GM23338 (cell line): Measurements from ENCODE around the gene TMEM59L. TPM values are rescaled to one million over a fixed set of nuclear protein-coding genes. Genes with fewer than 3 reads are reported as not detected.

Source experiments
- ATAC-seq: fragments of 200-7000 bp; cut with Tn5 transposase; 3 replicates; pipeline ENCODE4 v1.9.1; 2020
- DNase-seq: peaks from one replicate; pipeline ENCODE4 v3.0.0-alpha.2; 2015; ENCODE audit warnings: low spot score
- H2AFZ ChIP-seq: fragments of 200-600 bp; sonication (generic); 2 replicates; pipeline ENCODE4 v1.8.0; 2016; ENCODE audit warnings: antibody characterized with exemption, mild to moderate bottlenecking, moderate library complexity
- H3F3A ChIP-seq: fragments of 200-600 bp; sonication (generic); replicated peaks from 2 replicates; pipeline ENCODE4 v1.8.0; 2017; ENCODE audit warnings: antibody characterized with exemption, mixed run types, low read depth
- H3K27ac ChIP-seq: fragments of 200-600 bp; sonication (generic); 2 replicates; pipeline ENCODE4 v1.6.1; 2016; ENCODE audit warnings: low read depth
- H3K27me3 ChIP-seq: fragments of 200-600 bp; sonication (generic); 2 replicates; pipeline ENCODE4 v1.8.0; 2016; ENCODE audit warnings: mild to moderate bottlenecking, mixed run types, moderate library complexity; ENCODE audit not compliant: insufficient read depth
- H3K36me3 ChIP-seq: fragments of 200-600 bp; sonication (generic); 2 replicates; pipeline ENCODE4 v1.8.0; 2016; ENCODE audit warnings: mild to moderate bottlenecking; ENCODE audit not compliant: insufficient read depth
- H3K4me1 ChIP-seq: fragments of 200-600 bp; sonication (generic); 2 replicates; pipeline ENCODE4 v1.8.0; 2016; ENCODE audit warnings: mild to moderate bottlenecking, moderate library complexity; ENCODE audit not compliant: insufficient read depth
- H3K4me2 ChIP-seq: fragments of 200-600 bp; sonication (generic); 2 replicates; pipeline ENCODE4 v1.7.1; 2017; ENCODE audit warnings: mixed run types
- H3K4me3 ChIP-seq: fragments of 200-600 bp; sonication (generic); 2 replicates; pipeline ENCODE4 v1.6.1; 2016; ENCODE audit warnings: mixed run types
- H3K79me2 ChIP-seq: fragments of 200-600 bp; sonication (generic); replicated peaks from 2 replicates; pipeline ENCODE4 v1.8.0; 2017; ENCODE audit warnings: mild to moderate bottlenecking; ENCODE audit not compliant: insufficient read depth
- H3K9me2 ChIP-seq: fragments of 200-600 bp; sonication (generic); 2 replicates; pipeline ENCODE4 v1.8.0; 2017; ENCODE audit not compliant: insufficient read depth
- H4K20me1 ChIP-seq: fragments of 200-600 bp; sonication (generic); replicated peaks from 2 replicates; pipeline ENCODE4 v1.8.0; 2017; ENCODE audit warnings: mild to moderate bottlenecking; ENCODE audit not compliant: insufficient read depth
- H3K27ac Mint-ChIP-seq: 2 replicates; pipeline ENCODE4 v1.8.0; 2020; ENCODE audit warnings: inconsistent platforms, mild to moderate bottlenecking, moderate library complexity, mixed read lengths
- H3K27me3 Mint-ChIP-seq: 3 replicates; pipeline ENCODE4 v1.8.0; 2022; ENCODE audit warnings: low read depth, mild to moderate bottlenecking, moderate library complexity, mixed read lengths, inconsistent platforms; ENCODE audit not compliant: insufficient read depth, poor library complexity
- H3K36me3 Mint-ChIP-seq: 3 replicates; pipeline ENCODE4 v1.8.0; 2021; ENCODE audit warnings: low read depth, mild to moderate bottlenecking, inconsistent platforms, moderate library complexity, mixed read lengths
- H3K4me1 Mint-ChIP-seq: 3 replicates; pipeline ENCODE4 v1.8.0; 2020; ENCODE audit warnings: mild to moderate bottlenecking, inconsistent platforms, mixed read lengths
- H3K4me3 Mint-ChIP-seq: 3 replicates; pipeline ENCODE4 v1.8.0; 2021; ENCODE audit warnings: moderate library complexity, mild to moderate bottlenecking, inconsistent platforms, mixed read lengths
- H3K9me3 Mint-ChIP-seq: 3 replicates; pipeline ENCODE4 v1.8.0; 2020; ENCODE audit warnings: moderate library complexity, mild to moderate bottlenecking, inconsistent platforms, mixed read lengths
- CREB1 ChIP-seq: fragments of 250-450 bp; sonication (Bioruptor Pico); IDR thresholded peaks from 2 replicates; pipeline ENCODE4 v1.5.0; 2020; ENCODE audit warnings: low read depth, mild to moderate bottlenecking, moderate library complexity
- ETS1 ChIP-seq: IDR thresholded peaks from 2 replicates; pipeline ENCODE4 v1.6.1; 2016; ENCODE audit warnings: antibody characterized with exemption
- EZH2 ChIP-seq: fragments of 200-600 bp; sonication (generic); IDR thresholded peaks from one replicate; pipeline ENCODE4 v1.8.0; 2017; ENCODE audit warnings: antibody characterized with exemption, mild to moderate bottlenecking, low read depth; ENCODE audit not compliant: unreplicated experiment
- EZH2phosphoT487 ChIP-seq: fragments of 200-600 bp; sonication (generic); IDR thresholded peaks from one replicate; pipeline ENCODE4 v1.8.1; 2018; ENCODE audit warnings: antibody characterized with exemption; ENCODE audit not compliant: unreplicated experiment
- JUNB ChIP-seq: IDR thresholded peaks from one replicate; pipeline ENCODE4 v1.6.1; 2016; ENCODE audit warnings: antibody characterized with exemption; ENCODE audit not compliant: unreplicated experiment
- NANOG ChIP-seq: IDR thresholded peaks from 2 replicates; pipeline ENCODE4 v1.6.1; 2016; ENCODE audit warnings: antibody characterized with exemption, borderline replicate concordance
- STAT1 ChIP-seq: IDR thresholded peaks from one replicate; pipeline ENCODE4 v1.6.1; 2016; ENCODE audit warnings: antibody characterized with exemption; ENCODE audit not compliant: unreplicated experiment
- ZNF331 ChIP-seq: fragments of 250-450 bp; sonication (Bioruptor Pico); IDR thresholded peaks from 2 replicates; pipeline ENCODE4 v1.5.0; 2020; ENCODE audit warnings: low read depth, mild to moderate bottlenecking, moderate library complexity
- ZNF462 ChIP-seq: fragments of 250-450 bp; sonication (Bioruptor Pico); IDR thresholded peaks from 2 replicates; pipeline ENCODE4 v1.5.0; 2020; ENCODE audit warnings: mild to moderate bottlenecking, moderate library complexity
- polyA plus RNA-seq: library from polyadenylated mRNA; unstranded; fragments of >200 nt; fragmentation: Nextera tagmentation; extraction: Ambion mirVana; gene quantifications from 2 replicates; pipeline ENCODE4 v1.2.1, GENCODE V29; 2016
- total RNA-seq: library from RNA; depleted of rRNA; stranded (reverse); fragments of >200 nt; shearing (Covaris generic); gene quantifications from 2 replicates; pipeline ENCODE4 v1.2.3, GENCODE V29; 2014

The TMEM59L gene
- total and polyA plus RNA-seq, 2 experiments from 2014 or later: 9.8 to 15.7 TPM

GRCh38 chr19:18616023-18616422, 3.4 kb downstream of the TMEM59L start (continued):
- TF ChIP-seq ZNF462 (CRISPR knock-in tag): no peak
- TF ChIP-seq EZH2phosphoT487: no peak

GRCh38 chr19:18617562-18617961, 4.9 kb downstream of the TMEM59L start:
- no peaks in the 10 kb centered on the region for H3K36me3 ChIP-seq
- Mint-ChIP-seq H3K36me3 (peaks cover 7% of the 10 kb centered on the region), H3K9me3 (peaks cover 7% of the 10 kb centered on the region; the same call in 2 of the 3 replicates), H3K27ac (no peak overlapping the region), H3K4me1 (peaks cover 9% of the 10 kb centered on the region; the same call in 2 of the 3 replicates), H3K4me3 (no peak overlapping the region), H3K27me3 (peaks cover 36% of the 10 kb centered on the region)
- H3K9me2 ChIP-seq: 0 out of 2 replicates have a peak, but pooled peaks cover 6% of the 10 kb centered on the region
- H3K79me2 ChIP-seq: no peaks in the 10 kb centered on the region
- no peak overlapping the region for H3K4me3 ChIP-seq
- H3K4me1 ChIP-seq: peaks cover 11% of the 10 kb centered on the region; the same call in 1 of the 2 replicates
- DNase-seq: no peak
- ATAC-seq: no peak
- H3K27ac ChIP-seq: no peak overlapping the region
- H2AFZ ChIP-seq: no peak overlapping the region
- peaks cover 36% of the 10 kb centered on the region for H3K27me3 ChIP-seq
- no peaks in the 10 kb centered on the region for H4K20me1 ChIP-seq
- no peak overlapping the region for H3K4me2 ChIP-seq
- H3F3A ChIP-seq: no peaks in the 10 kb centered on the region
- no peak for TF ChIP-seq NANOG
- no peak for TF ChIP-seq EZH2
- no peak for TF ChIP-seq EZH2phosphoT487
- TF ChIP-seq ZNF462 (CRISPR knock-in tag): no peak
- TF ChIP-seq CREB1 (CRISPR knock-in tag): no peak
- no peak for TF ChIP-seq ETS1
- no peak for TF ChIP-seq JUNB
- TF ChIP-seq ZNF331 (CRISPR knock-in tag): no peak
- no peak for TF ChIP-seq STAT1
